Activated naive CD4-positive, alpha-beta T cell treated with anti-CD3 and anti-CD28 coated beads, Interleukin-2, amount 10 ng/mL, durations not matched to agents 7 days and 5 days (primary cell): ENCODE data around the gene GANC.
A peak's percentile ranks its signal among the peaks of the same experiment; 100 is the strongest.

Source experiments
- CTCF ChIA-PET: fragments of 350-600 bp; sonication (Branson Sonifier 250); formaldehyde crosslinking; loops from one replicate; lab custom pipeline; 2021; ENCODE audit warnings: antibody characterized with exemption; lab: Charles Lee
- DNase-seq: peaks from one replicate; pipeline ENCODE4 v3.0.0-alpha.2; 2020
- H3K27ac Mint-ChIP-seq: one replicate; pipeline ENCODE4 v1.8.0; 2021; ENCODE audit warnings: mild to moderate bottlenecking, moderate library complexity, mixed read lengths
- H3K27me3 Mint-ChIP-seq: one replicate; pipeline ENCODE4 v1.8.0; 2021; ENCODE audit warnings: mild to moderate bottlenecking, mixed read lengths
- H3K36me3 Mint-ChIP-seq: one replicate; pipeline ENCODE4 v1.8.0; 2021; ENCODE audit warnings: mixed read lengths
- H3K4me1 Mint-ChIP-seq: one replicate; pipeline ENCODE4 v1.8.0; 2021; ENCODE audit warnings: mixed read lengths
- H3K4me3 Mint-ChIP-seq: one replicate; pipeline ENCODE4 v1.8.0; 2021; ENCODE audit warnings: mild to moderate bottlenecking, moderate library complexity, mixed read lengths
- H3K9me3 Mint-ChIP-seq: one replicate; pipeline ENCODE4 v1.8.0; 2021; ENCODE audit warnings: mixed read lengths

GANC gene

DNA sequence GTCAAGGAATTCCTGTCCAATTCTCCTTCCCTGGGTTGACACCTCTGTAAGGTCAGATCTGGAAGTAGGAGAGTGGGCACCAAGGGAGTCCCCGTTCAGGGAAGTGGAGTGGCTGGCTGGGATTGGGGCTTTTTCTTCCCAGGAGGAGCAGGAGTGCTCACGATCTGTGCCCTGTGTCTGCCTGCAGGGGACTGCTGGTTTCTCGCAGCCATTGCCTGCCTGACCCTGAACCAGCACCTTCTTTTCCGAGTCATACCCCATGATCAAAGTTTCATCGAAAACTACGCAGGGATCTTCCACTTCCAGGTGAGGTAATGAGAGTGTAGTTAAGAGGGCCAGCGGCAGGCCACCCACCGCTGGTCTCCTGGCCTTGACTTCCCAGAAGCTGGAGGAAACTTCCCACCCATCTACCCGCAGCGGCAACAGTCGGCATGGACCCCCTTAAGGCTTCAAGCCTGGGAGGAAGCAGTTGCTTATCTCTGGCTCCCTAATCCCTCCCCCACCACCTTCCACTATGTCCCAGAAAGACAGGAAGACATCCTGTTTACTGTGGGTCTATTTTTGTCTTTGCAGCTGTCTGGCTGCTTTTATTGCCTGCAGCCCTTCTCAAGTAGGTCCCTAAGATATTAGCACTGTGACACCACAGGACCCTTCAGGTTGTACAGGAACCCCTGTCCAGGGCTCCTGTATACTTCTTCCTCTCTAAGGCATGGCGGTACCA is 113.1 kb downstream of the GANC start:
- no peak for DNase-seq
- Mint-ChIP-seq H3K27ac (no peak overlapping the region), H3K36me3 (no peaks in the 10 kb centered on the region), H3K4me3 (no peak overlapping the region), H3K27me3 (no peaks in the 10 kb centered on the region), H3K4me1 (no peaks in the 10 kb centered on the region), H3K9me3 (no peaks in the 10 kb centered on the region)
- CTCF ChIA-PET: interaction anchor here (1.0 to 2.1 kb wide), 12 partner anchors 11 to 319 kb away, joined by 3 to 10 read pairs (median 4); no protein-coding TSS in a partner anchor

DNA sequence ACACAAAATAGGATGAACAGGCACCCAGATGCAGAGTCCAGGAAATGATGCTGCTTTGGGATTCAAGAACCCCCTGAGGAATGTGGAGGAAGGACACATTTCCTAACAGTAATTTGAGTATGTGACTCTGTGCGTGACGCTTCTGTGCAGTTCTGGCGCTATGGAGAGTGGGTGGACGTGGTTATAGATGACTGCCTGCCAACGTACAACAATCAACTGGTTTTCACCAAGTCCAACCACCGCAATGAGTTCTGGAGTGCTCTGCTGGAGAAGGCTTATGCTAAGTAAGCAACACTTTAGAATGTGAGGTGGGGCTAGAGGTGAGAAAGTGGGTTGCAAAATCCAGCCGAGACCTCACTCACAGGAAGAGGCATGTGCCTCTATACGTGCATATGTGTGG is 114.6 kb downstream of the GANC start:
- H3K4me1 Mint-ChIP-seq: no peaks in the 10 kb centered on the region
- H3K27ac Mint-ChIP-seq: no peak overlapping the region
- H3K4me3 Mint-ChIP-seq: no peak overlapping the region
- H3K27me3 Mint-ChIP-seq: no peaks in the 10 kb centered on the region
- no peaks in the 10 kb centered on the region for H3K36me3 Mint-ChIP-seq
- no peak for DNase-seq
- CTCF ChIA-PET: no interaction called here
- H3K9me3 Mint-ChIP-seq: no peaks in the 10 kb centered on the region

DNA sequence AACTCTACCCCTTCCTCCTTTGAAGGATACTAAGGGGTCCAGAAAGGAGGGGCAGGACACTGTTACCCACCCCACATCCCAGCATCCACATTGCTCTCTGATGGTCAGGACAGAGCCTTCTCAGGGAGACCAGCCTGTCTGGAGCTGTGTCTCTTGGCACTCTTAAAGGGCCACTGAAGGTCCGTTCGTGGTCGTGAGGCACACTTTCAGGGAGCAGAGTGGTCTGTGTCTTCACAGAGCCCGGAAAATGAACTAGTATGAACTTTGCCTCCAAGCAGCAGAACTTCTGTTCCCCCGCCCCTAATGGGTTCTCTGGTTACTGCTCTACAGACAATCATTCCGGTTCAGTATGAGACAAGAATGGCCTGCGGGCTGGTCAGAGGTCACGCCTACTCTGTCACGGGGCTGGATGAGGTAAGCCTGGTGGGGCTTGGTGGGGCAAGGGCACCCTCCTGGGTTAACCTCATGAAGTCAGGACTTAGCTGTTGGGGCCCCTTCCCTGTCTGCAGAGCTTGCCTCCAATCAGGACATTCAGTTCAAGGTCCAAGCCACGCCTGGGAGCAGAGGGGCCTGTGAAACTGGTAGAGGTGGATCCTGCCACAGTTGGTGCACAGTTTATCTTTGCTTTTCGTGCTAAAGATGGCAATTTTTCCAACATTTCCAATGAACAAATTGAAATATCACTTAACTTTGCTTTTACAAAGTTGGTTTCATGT is 119.5 kb downstream of the GANC start:
- Mint-ChIP-seq H3K27ac (no peak overlapping the region), H3K4me1 (no peaks in the 10 kb centered on the region), H3K36me3 (no peaks in the 10 kb centered on the region), H3K27me3 (no peaks in the 10 kb centered on the region), H3K4me3 (no peak overlapping the region), H3K9me3 (no peaks in the 10 kb centered on the region)
- CTCF ChIA-PET: interaction anchor here (0.6 kb wide), 1 partner anchor 274 kb away, joined by 3 read pairs; no protein-coding TSS in a partner anchor
- no peak for DNase-seq

DNA sequence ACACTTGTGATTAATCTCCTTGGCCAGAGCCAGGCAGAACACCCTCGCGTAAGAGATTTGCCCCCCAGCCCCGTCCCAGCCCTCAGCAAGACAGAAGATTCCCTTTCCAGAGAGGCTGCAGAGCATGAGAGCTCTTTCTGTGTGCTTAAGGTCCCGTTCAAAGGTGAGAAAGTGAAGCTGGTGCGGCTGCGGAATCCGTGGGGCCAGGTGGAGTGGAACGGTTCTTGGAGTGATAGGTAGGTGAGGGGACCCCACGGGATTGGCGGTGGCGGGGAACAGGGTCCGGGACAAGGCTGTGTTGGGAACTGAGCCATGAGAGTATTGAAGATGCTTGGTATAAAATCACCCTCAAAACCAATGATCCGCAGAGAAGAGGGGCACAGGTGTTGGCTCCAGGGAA is 121.1 kb downstream of the GANC start:
- Mint-ChIP-seq H3K27ac (no peak overlapping the region), H3K9me3 (no peaks in the 10 kb centered on the region)

DNA sequence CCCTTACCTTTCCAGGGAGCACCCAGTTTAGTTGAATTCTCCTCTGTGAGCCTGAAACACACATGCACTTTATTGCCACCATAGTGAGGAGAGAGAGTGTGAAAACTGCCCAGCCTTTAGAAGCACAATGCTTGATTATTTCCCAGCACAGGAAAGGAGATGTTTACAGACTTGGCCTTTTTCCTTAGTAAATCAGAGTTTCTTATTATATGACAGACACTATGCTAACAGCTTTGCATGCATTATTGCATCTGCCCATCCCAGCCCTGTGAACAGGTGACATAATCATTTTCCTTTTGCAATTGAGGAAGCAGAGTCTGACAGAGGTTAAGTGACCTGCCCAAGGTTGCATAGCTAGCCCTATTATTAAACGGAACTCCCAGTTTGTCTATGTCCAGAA is 122.8 kb downstream of the GANC start:
- CTCF ChIA-PET: no interaction called here
- no peaks in the 10 kb centered on the region for H3K4me1 Mint-ChIP-seq

More for the DNA sequence above, 121.1 kb downstream of the GANC start:
- H3K4me3 Mint-ChIP-seq: no peak overlapping the region
- no peaks in the 10 kb centered on the region for H3K36me3 Mint-ChIP-seq
- H3K27me3 Mint-ChIP-seq: no peaks in the 10 kb centered on the region
- CTCF ChIA-PET: no interaction called here
- no peak for DNase-seq
- no peaks in the 10 kb centered on the region for H3K4me1 Mint-ChIP-seq

DNA sequence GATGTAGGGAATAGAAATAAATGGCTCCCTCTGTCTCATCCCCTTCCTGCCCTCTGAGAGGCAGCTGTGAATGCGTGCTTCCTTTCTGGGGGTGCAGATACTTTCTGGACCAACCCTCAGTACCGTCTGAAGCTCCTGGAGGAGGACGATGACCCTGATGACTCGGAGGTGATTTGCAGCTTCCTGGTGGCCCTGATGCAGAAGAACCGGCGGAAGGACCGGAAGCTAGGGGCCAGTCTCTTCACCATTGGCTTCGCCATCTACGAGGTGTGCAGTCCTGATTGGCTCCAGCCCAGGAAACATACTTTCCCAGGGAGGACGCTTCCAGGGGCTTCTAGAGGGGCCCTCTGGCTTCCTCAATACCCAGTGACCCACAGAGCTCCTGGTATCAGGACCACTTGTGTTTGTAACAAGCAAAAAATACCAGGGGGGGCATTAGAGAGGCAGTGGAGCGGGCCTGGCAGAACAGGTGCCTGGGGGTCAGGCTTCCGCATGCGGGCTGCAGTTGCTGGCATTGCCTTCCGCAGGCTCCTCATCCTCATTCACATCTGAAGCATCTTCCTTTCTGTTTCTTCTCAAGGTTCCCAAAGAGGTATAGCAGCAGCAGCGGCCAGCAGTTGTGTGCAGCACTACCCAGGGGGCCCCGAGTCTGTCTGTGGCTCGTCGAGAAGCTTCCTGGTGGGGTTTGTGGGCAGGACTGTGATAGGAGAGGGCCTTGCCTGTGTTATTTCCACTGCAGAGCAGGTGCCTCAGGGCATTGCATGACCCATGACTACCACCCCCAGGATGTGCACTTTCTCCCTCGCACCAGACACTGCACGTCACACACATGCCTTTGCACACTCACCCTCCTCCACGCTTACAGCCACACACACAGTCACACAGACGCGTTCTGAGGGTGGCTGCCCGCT is 128.8 kb downstream of the GANC start:
- Mint-ChIP-seq H3K27ac (no peak overlapping the region), H3K36me3 (no peaks in the 10 kb centered on the region), H3K9me3 (no peaks in the 10 kb centered on the region), H3K4me3 (peak overlapping the region; percentile 24), H3K4me1 (no peaks in the 10 kb centered on the region), H3K27me3 (no peaks in the 10 kb centered on the region)
- DNase-seq: no peak
- CTCF ChIA-PET: no interaction called here

More for the DNA sequence above, 122.8 kb downstream of the GANC start:
- Mint-ChIP-seq H3K36me3 (no peaks in the 10 kb centered on the region), H3K27me3 (no peaks in the 10 kb centered on the region), H3K9me3 (no peaks in the 10 kb centered on the region), H3K4me3 (no peak overlapping the region), H3K27ac (no peak overlapping the region)
- no peak for DNase-seq

DNA sequence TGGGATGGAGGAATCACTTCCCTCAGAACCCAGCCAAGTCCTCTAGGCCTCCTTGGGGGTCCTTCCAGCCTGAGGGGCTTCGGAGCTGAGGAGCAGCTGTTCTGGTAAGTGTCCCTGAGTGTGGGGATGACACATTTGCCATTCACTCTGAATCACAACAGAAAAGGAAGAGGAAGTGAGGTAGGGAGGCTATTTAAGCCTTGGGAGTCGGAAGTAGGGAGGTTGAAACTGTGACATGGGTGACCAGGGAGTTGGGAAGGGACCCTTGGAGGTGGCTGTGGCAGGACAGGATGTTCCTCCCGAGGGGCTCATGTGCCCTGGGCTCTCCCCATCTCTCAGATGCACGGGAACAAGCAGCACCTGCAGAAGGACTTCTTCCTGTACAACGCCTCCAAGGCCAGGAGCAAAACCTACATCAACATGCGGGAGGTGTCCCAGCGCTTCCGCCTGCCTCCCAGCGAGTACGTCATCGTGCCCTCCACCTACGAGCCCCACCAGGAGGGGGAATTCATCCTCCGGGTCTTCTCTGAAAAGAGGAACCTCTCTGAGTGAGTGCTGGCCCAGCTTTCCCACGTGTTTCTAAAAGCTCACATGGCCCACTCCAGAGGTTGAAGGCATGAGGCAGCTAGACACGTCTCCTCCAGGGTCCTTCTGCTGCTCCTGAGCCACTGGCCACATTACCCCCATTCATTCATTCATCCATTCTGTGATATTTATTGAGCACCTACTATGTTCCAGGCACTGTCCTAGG is 129.6 kb downstream of the GANC start:
- Mint-ChIP-seq H3K9me3 (no peaks in the 10 kb centered on the region), H3K36me3 (no peaks in the 10 kb centered on the region), H3K27me3 (no peaks in the 10 kb centered on the region), H3K4me1 (no peaks in the 10 kb centered on the region), H3K4me3 (no peak overlapping the region), H3K27ac (no peak overlapping the region)
- CTCF ChIA-PET: no interaction called here
- no peak for DNase-seq

DNA sequence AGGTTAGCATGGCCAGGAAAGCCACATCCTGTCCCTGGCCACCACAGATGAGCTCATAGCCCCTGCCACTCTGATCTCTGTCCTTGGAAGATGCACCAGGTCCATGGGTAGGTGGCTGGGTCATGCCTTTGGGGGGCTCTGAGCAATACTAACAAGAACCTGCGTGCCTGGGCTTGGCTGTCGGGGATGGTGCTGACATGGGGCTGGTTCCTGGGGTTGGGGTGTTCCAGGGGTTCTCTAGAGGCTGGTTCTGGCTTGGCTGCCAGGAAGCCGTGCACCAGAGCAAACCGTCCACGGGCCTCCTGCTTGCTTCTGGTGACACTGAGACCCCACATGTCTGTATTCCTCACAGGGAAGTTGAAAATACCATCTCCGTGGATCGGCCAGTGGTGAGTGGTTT is 130.4 kb downstream of the GANC start:
- no peaks in the 10 kb centered on the region for H3K36me3 Mint-ChIP-seq
- H3K4me3 Mint-ChIP-seq: no peak overlapping the region
- H3K27me3 Mint-ChIP-seq: no peaks in the 10 kb centered on the region
- no peak overlapping the region for H3K27ac Mint-ChIP-seq
- CTCF ChIA-PET: no interaction called here
- no peak for DNase-seq
- no peaks in the 10 kb centered on the region for H3K4me1 Mint-ChIP-seq
- H3K9me3 Mint-ChIP-seq: no peaks in the 10 kb centered on the region

DNA sequence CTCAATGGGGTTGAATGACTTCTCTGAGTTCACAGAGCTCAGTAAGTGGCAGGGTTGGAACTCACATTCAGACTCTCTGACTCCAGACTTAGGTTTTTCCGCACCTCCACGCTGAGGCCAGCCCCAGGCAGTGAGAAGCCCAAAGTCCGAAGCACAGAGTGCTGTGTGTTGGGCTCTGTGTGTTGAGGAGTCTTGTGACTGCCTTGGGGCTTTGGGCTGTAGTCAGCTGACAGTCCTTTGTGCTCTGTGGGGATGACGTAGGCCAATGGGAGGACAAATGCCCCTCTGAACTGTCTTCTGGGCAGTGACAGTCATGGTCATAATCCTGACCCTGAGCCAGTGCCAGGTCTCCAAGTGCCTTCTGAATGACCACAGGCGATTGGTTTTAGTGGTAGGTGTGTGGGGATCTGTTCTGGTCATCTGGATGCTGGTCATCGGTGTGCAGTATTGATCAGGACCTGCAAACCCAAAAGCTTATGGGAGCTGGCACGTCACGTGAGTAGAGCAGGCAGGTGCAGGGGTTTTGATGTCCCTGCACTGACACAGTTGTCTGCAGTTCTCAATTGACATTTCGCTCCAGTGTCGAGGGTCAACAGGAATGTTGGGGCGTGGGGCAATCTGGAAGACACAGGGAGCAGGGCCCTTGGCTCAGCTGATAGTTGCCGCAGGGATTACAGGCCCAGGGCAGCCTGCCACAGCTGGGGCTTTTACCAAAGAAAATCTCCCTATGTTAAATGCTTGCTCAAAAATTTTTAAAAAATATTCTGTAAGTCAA is 131.6 kb downstream of the GANC start:
- Mint-ChIP-seq H3K4me1 (no peaks in the 10 kb centered on the region), H3K9me3 (no peaks in the 10 kb centered on the region), H3K27ac (no peak overlapping the region), H3K36me3 (no peaks in the 10 kb centered on the region), H3K4me3 (no peak overlapping the region), H3K27me3 (no peaks in the 10 kb centered on the region)
- DNase-seq: no peak
- CTCF ChIA-PET: no interaction called here

DNA sequence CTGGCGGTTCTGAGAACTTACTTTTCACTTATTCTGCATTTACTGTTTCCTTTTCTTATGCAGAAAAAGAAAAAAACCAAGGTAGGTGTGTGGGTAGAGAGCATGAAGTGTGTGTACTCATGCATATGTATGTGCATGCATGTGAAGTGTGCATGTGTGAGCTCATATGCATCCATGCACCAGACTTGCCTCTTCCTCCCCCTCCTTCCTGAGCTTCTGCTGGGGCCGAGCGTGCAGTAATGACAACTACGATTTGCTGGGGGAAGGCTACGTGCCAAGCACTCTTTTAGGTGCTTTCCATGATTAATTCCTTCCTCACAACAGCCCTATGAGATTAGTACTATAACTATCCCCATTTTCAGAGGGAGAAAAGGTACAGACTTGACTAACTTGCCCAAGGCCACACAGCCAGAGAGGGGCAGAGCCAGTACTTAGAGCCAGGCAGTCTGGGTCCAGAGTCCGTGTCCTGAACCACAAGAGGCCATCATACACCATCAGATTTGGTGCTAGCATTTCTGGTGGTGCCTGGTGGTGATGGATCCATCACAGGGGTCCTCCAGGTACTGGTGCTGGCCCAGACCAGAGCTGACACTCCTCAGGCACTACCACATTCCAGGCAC is 133.0 kb downstream of the GANC start:
- H3K4me1 Mint-ChIP-seq: no peaks in the 10 kb centered on the region
- H3K36me3 Mint-ChIP-seq: no peaks in the 10 kb centered on the region
- no peaks in the 10 kb centered on the region for H3K27me3 Mint-ChIP-seq
- no peaks in the 10 kb centered on the region for H3K9me3 Mint-ChIP-seq
- H3K4me3 Mint-ChIP-seq: no peak overlapping the region
- CTCF ChIA-PET: no interaction called here
- H3K27ac Mint-ChIP-seq: no peak overlapping the region
- no peak for DNase-seq
